ENCODE results near the gene RNASEL.

GRCh38 chr1:182601913-182602312, 12.9 kb upstream of the RNASEL start:
- TF ChIP-seq POLR2A (IDR thresholded peaks at IDR 0.05) (no peak), CTCF (IDR thresholded peaks at IDR 0.05) (no peak)
